K562 (cell line): Measurements from ENCODE around the gene ZDHHC14. TPM values are rescaled to one million over a fixed set of nuclear protein-coding genes. Genes with fewer than 3 reads are reported as not detected.
A peak's percentile ranks its signal among the peaks of the same experiment; 100 is the strongest.

Experiments used
- BRCA1 ChIP-seq, 2 experiments: fragments of 450-650 bp in 1 of 2; sonication (generic) in 1 of 2; formaldehyde crosslinking in 1 of 2; IDR thresholded peaks; 2 replicates each; pipeline versions ENCODE4 v1.5.0 to v1.6.1; 2017 to 2020; ENCODE audit warnings: mild to moderate bottlenecking in 1 of 2, missing genetic modification reagents in 1 of 2
- ID3 ChIP-seq, 2 experiments: fragments of 250-450 bp in 1 of 2; fragments of 450-650 bp in 1 of 2; sonication (Bioruptor Pico) in 1 of 2; IDR thresholded peaks; 2 replicates each; pipeline versions ENCODE4 v1.6.1 to v1.8.0; 2016 to 2021; ENCODE audit warnings: mild to moderate bottlenecking in 2 of 2, moderate library complexity in 2 of 2, missing compliant biosample characterization in 1 of 2, missing genetic modification characterization in 1 of 2
- NFRKB ChIP-seq: fragments of 450-650 bp; IDR thresholded peaks from 2 replicates; pipeline ENCODE4 v1.6.1; 2016; ENCODE audit warnings: low read depth
- SPI1 ChIP-seq: IDR thresholded peaks from 2 replicates; pipeline ENCODE4 v1.6.1; 2011; ENCODE audit warnings: low read depth, low read length, control low read depth, borderline replicate concordance
- ZNF212 ChIP-seq: fragments of 450-650 bp; formaldehyde crosslinking; IDR thresholded peaks from 2 replicates; pipeline ENCODE4 v1.4.0; 2020; ENCODE audit warnings: mild to moderate bottlenecking
- polyA plus RNA-seq, 8 experiments: library from polyadenylated mRNA; depleted of rRNA in 4 of 8; stranded (reverse) in 5 of 8; unstranded in 3 of 8; fragments of >200 nt; fragmentation: Nextera tagmentation in 2 of 8; fragmentation: Illumina TruSeq in 1 of 8; extraction: Ambion mirVana in 2 of 8; extraction: Trizol in 1 of 8; gene quantifications; 2 replicates each; pipeline versions ENCODE4 v1.2.1 to v1.2.3, GENCODE V29; 2011 to 2014; ENCODE audit warnings: inconsistent platforms in 1 of 8, missing spikeins in 1 of 8
- total RNA-seq, 7 experiments: library from RNA; depleted of rRNA in 6 of 7; stranded (reverse); fragments of >200 nt in 6 of 7; fragmentation: Illumina TruSeq in 2 of 7; extraction: Trizol in 2 of 7; gene quantifications; 2 replicates each; pipeline versions ENCODE4 v1.2.1 to v1.2.3, GENCODE V29; 2011 to 2021; ENCODE audit warnings: low replicate concordance in 1 of 7
- TF ChIP-seq, protein P1 (sequence below): fragments of 250-450 bp; sonication (Bioruptor Pico); IDR thresholded peaks from 2 replicates; pipeline ENCODE4 v1.6.1; 2021; ENCODE audit warnings: mild to moderate bottlenecking

Gene ZDHHC14
- total and polyA plus RNA-seq, 9 of the 15 experiments (the other 6 are each of a cell fraction or from before 2014, with no cell fraction given) = 0.92 to 23.1 (median 13.8) TPM

DNA sequence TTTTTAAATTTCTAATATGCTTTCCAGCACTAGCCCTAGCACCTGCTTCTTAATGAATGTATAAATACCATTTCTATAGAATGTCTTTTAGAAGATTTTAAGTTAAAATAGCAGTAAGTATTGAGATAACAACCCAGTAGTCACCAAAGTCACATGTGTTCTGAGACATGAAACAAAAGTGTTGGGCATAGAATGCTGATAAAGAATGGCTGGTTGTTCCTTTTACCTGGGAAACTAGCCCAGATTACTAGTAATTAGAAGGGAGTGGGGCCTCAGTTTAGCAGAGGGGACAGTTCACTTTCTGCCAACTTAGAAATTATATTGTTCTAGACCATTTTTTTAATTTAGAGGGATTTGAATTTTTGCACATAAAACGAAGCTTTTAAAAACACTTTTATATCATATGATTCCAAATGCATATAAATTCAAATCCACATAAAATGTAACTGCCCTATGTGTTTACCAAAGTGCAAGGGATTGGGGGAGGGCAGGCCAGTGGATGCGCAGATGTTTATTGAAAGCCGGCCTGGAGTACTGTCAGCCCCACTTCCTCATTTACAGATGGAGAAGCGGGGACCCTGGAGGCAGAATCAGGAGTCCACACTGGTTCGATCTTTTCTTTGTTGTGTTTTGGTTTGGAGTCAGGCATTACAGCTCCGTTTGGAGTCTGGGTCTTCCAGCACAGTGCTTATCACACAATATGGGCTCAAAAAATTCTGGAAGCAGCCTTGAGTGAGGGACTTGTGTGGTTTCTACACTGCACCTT lies 139.8 kb downstream of the ZDHHC14 start (continued):
- TF ChIP-seq ID3 (CRISPR knock-in tag; IDR thresholded peaks at IDR 0.05) = no peak
- TF ChIP-seq ID3 (tag; IDR thresholded peaks at IDR 0.05) = 0 out of 2 replicates have a peak, but pooled peaks have one; percentile 21
- TF ChIP-seq SPI1 = peak; percentile 100
- TF ChIP-seq ZNF212 (CRISPR knock-in tag) = no peak
- TF ChIP-seq BRCA1 (IDR thresholded peaks at IDR 0.05) = no peak
- no peak for TF ChIP-seq BRCA1 (CRISPR knock-in tag; IDR thresholded peaks at IDR 0.05)
- TF ChIP-seq, protein P1, sequence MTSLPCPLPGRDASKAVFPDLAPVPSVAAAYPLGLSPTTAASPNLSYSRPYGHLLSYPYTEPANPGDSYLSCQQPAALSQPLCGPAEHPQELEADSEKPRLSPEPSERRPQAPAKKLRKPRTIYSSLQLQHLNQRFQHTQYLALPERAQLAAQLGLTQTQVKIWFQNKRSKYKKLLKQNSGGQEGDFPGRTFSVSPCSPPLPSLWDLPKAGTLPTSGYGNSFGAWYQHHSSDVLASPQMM (CRISPR knock-in tag) = no peak
- peak; percentile 60; the same call in 1 of the 2 replicates for TF ChIP-seq NFRKB
